ENCODE data around the gene C2CD2L. TPM values are rescaled to one million over a fixed set of nuclear protein-coding genes. Genes with fewer than 3 reads are reported as not detected.

The C2CD2L gene
- total and polyA plus RNA-seq, 2 donors (not counting 3 experiments of a cell fraction or from before 2014, with no cell fraction given) = 9.1 to 10.4 TPM

GRCh38 chr11:119088406-119088805 is 18.7 kb upstream of the C2CD2L start:
- H3K9me1 ChIP-seq (replicated peaks; ENCODE audit: control insufficient read depth, extremely low read depth, insufficient read depth, low read length) = no peaks in the 10 kb centered on the region
- TF ChIP-seq MAX (IDR thresholded peaks at IDR 0.05; ENCODE audit: insufficient read depth, insufficient read length) (no peak), POLR2A (IDR thresholded peaks at IDR 0.05; ENCODE audit: low read depth, low read length) (no peak), JUN (IDR thresholded peaks at IDR 0.05; ENCODE audit: borderline replicate concordance, insufficient read depth, insufficient read length, low read depth) (no peak), CTCF (IDR thresholded peaks at IDR 0.05; ENCODE audit: extremely low read depth in 1 of 2, insufficient read depth in 1 of 2, low read depth in 1 of 2, low read length in 2 of 2) (no peak), EZH2 (IDR thresholded peaks at IDR 0.05; ENCODE audit: borderline replicate concordance, low read depth, low read length, severe bottlenecking) (no peak), MYC (IDR thresholded peaks at IDR 0.05; ENCODE audit: low read depth, low read length) (no peak), FOS (IDR thresholded peaks at IDR 0.05; ENCODE audit: borderline replicate concordance, insufficient read depth, low read length) (no peak), POLR2AphosphoS5 (IDR thresholded peaks at IDR 0.05; ENCODE audit: insufficient read depth, low read depth, low read length) (no peak), GATA2 (IDR thresholded peaks at IDR 0.05; ENCODE audit: insufficient read depth, insufficient read length, low read depth, low read length) (no peak)
- FAIRE-seq = no peak
- BruUV-seq (replicated peaks) = no TSS peak
- no peak overlapping the region for H3K4me3 ChIP-seq (replicated peaks in 1 of 3; ENCODE audit: insufficient read depth in 1 of 3, low read depth in 1 of 3, low read length in 3 of 3)
- no peaks in the 10 kb centered on the region for H3K9me3 ChIP-seq (replicated peaks; ENCODE audit: control insufficient read depth, insufficient read depth, low read length)
- H3K36me3 ChIP-seq (ENCODE audit: control insufficient read depth in 2 of 2, extremely low read depth in 1 of 2, insufficient read depth in 2 of 2, low read length in 2 of 2) = peaks cover 2 to 3% of the 10 kb centered on the region in 2 experiments
- peaks cover 25% of the 10 kb centered on the region for H3K4me1 ChIP-seq (ENCODE audit: control insufficient read depth, extremely low read depth, insufficient read depth, low read length)
- H3K4me2 ChIP-seq (ENCODE audit: insufficient read depth, low read length) = no peak overlapping the region
- POLR2A ChIA-PET = no interaction called here
- H3K27ac ChIP-seq (ENCODE audit: insufficient read depth, low read depth, low read length) = no peak overlapping the region
- peaks cover 2% of the 10 kb centered on the region for H4K20me1 ChIP-seq (replicated peaks; ENCODE audit: control insufficient read depth, extremely low read depth, insufficient read depth, low read length)
- no peak overlapping the region for H2AFZ ChIP-seq (ENCODE audit: low read depth, low read length)
- peaks cover 20% of the 10 kb centered on the region for H3K79me2 ChIP-seq (ENCODE audit: control insufficient read depth, insufficient read depth, low read length)
- H3K27me3 ChIP-seq (ENCODE audit: control insufficient read depth in 2 of 2, insufficient read depth in 2 of 2, low read length in 2 of 2) = no peaks in the 10 kb centered on the region
- DNase-seq (ENCODE audit: low read depth, low spot score) = no peak
- dilution Hi-C loops (cut with MboI; ENCODE audit: extremely low pct_ligation_motif_present, low sequenced_read_pairs) (no loop called here), intact Hi-C loops (cut with micrococcal nuclease) (loop anchor here (5.0 kb wide), 1 partner anchor 176 kb away; no protein-coding TSS in a partner anchor)
- no peak overlapping the region for H3K9ac ChIP-seq (replicated peaks; ENCODE audit: extremely low read depth, insufficient read depth, low read length)
- CTCF ChIA-PET = no interaction called here
